Spinal cord (tissue), 10 donors: ENCODE results near the gene NEMP1. TPM values are rescaled to one million over a fixed set of nuclear protein-coding genes. Genes with fewer than 3 reads are reported as not detected.

Experiments
- DNase-seq, 6 donors: peaks; one replicate each; pipeline versions ENCODE4 v3.0.0 to v3.0.0-alpha.2; 2013 to 2015; ENCODE audit warnings: low spot score in 6 of 6, low read depth in 4 of 6
- H3K27ac ChIP-seq: one replicate; pipeline ENCODE4 v1.5.1; 2013; ENCODE audit warnings: low read depth, low read length, control low read depth
- H3K27me3 ChIP-seq: one replicate; pipeline ENCODE4 v1.6.1; 2013; ENCODE audit warnings: low read length; ENCODE audit not compliant: control insufficient read depth, insufficient read depth
- H3K36me3 ChIP-seq: one replicate; pipeline ENCODE4 v1.6.1; 2013; ENCODE audit warnings: low read length; ENCODE audit not compliant: control insufficient read depth, insufficient read depth
- H3K4me1 ChIP-seq: one replicate; pipeline ENCODE4 v1.6.1; 2013; ENCODE audit warnings: low read length; ENCODE audit not compliant: control insufficient read depth, insufficient read depth
- H3K4me3 ChIP-seq: one replicate; pipeline ENCODE4 v1.5.1; 2013; ENCODE audit warnings: low read depth, low read length, control low read depth
- H3K9me3 ChIP-seq: one replicate; pipeline ENCODE4 v1.6.1; 2013; ENCODE audit warnings: low read length; ENCODE audit not compliant: control insufficient read depth, insufficient read depth
- WGBS: methylation state at CpG from one replicate; pipeline ENCODE4 v1.1.5; 2013; ENCODE audit warnings: missing lambda C conversion rate; ENCODE audit not compliant: insufficient coverage; 5-methylcytosine and 5-hydroxymethylcytosine counted together
- polyA plus RNA-seq, 2 donors: library from polyadenylated mRNA; unstranded; fragments of 120-200 nt; gene quantifications; one replicate each; pipeline ENCODE4 v1.2.1, GENCODE V29; 2013; ENCODE audit not compliant: insufficient read length in 2 of 2
- total RNA-seq, 2 donors: library from RNA; depleted of rRNA in 1 of 2; stranded (reverse); fragments of 120-200 nt in 1 of 2; fragments of >200 nt in 1 of 2; gene quantifications; one replicate each; pipeline versions ENCODE4 v1.2.3 to v1.2.4, GENCODE V29; 2013 to 2014
- donor health status: healthy.

The NEMP1 gene
- total and polyA plus RNA-seq, 4 donors = 13.2 to 17.3 (median 13.6) TPM

DNA sequence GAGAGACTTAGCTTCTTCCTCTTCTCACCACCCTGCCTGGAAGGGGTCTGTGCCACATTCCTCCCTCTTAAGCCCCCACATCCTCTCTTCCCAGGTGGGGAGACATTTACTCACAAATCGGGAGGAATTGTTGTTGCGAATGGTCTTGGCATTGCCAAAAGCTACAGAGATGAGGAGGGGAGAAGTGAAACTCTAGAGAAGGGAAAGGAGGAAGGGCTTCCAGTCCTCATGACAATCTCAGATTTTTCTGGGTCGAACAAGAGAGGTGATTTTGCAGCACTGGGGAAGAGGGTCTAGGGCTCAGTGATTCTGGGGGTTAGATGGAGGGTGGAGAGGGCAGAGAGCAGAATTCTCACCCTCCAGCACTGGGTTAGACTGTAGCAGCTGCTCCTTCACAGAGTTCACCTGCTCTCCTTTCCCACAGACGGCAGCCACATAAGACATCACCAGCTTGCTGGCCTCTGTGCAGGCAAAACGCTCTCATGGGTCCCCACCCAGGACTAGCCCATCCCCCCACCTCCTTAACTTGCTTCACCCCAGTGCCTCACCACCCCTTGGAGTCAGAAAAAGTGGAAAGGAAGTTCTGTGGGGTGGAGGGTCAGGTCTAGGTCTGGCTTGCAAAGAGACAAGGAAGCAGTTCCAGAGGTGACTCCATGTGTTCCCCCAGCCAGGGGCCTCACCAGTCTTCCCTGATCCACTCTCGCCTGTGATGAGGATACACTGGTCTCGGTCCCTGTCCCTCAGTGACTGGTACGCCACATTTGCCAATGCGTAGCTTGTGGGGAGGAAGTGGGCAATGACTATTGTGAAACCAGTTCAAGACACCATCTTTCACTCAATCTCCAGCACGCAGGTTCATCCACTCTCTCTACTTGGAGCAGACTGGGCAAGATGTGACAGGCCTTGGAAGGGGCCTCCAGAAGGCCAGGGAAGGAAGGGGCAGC lies 31.4 kb downstream of the NEMP1 start:
- H3K4me1 ChIP-seq = no peaks in the 10 kb centered on the region
- WGBS = 81% methylated on average over 4 of the region's 10 CpGs
- no peak overlapping the region for H3K4me3 ChIP-seq
- H3K9me3 ChIP-seq = no peaks in the 10 kb centered on the region
- H3K36me3 ChIP-seq = no peaks in the 10 kb centered on the region
- no peak overlapping the region for H3K27ac ChIP-seq
- DNase-seq = no peak
- no peaks in the 10 kb centered on the region for H3K27me3 ChIP-seq

DNA sequence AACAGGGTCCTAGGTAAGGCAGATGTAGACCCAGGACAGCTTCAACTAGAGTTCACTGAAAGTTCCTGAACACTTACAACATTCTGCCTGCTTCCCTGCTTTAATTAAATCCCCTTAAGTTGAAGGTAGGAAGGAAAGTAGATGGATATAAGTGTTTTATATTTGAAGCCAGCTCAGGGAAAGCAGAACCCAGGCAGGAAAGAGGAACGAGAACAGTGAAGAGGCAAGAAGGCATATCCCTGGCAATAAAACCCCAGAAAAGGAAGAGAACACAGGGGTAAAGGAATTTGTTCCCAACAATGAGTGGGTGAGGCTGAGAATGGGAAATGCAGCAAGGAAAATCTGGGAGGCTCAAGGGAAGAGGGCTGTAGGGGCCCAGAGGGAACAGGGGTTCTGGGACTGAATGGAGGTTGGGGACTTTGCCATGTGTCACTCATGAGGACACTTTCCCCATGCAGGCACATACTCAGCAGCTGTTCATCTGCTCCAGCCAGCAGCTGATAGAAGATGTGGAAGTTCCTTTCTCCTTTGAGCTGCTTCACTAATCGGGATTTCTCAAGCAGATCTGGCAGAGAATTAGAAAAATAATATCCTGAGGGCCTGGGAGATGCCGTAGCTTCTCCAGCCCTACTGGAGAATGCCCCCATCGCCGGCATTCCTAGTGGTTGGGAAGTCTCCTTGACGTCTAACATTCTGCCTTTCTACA lies 32.4 kb downstream of the NEMP1 start:
- WGBS = 77% methylated on average over 2 of the region's 6 CpGs
- H3K9me3 ChIP-seq = no peaks in the 10 kb centered on the region
- no peaks in the 10 kb centered on the region for H3K27me3 ChIP-seq
- H3K27ac ChIP-seq = no peak overlapping the region
- H3K4me1 ChIP-seq = no peaks in the 10 kb centered on the region
- H3K4me3 ChIP-seq = no peak overlapping the region
- DNase-seq = no peak
- no peaks in the 10 kb centered on the region for H3K36me3 ChIP-seq

DNA sequence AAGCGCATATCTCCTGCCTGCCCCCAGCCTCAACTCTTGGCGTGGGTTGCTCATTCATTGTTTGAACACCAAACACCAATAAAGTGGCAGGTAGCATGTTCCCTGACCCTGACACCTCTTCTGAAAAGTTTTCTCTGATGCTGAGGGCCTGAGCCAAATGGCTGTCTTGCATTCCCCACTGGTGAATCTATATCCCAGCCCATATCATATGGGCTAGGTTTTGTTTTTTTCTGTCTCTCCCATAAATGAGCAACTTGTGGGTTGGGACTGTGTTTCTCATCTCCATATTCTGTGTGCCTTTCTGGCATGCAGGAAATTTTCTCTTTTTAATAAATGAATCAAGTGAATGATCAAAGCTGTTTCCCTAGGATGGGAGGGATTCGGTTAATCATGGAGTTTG lies 33.7 kb downstream of the NEMP1 start:
- 93% methylated on average over 3 of the region's 3 CpGs for WGBS
- Histone ChIP-seq H3K4me1 (no peaks in the 10 kb centered on the region), H3K27ac (no peak overlapping the region), H3K4me3 (no peak overlapping the region), H3K9me3 (no peaks in the 10 kb centered on the region), H3K27me3 (no peaks in the 10 kb centered on the region), H3K36me3 (no peaks in the 10 kb centered on the region)
- DNase-seq = no peak

DNA sequence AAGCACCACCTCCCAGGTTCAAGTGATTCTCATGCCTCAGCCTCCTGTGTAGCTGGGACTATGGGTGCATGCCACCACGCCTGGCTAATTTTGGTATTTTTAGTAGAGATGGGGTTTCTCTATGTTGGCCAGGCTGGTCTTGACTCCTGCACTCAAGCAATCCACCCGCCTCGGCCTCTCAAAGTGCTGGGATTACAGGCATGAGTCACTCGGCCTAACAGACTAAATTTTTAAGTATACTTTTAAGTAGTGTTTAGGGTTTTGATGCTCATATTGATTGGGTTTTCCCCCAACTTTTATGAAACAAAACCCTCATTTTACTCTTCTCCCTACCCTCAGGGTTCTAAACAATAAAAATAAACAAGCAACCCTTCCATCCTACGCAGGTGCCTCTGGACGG lies 34.1 kb downstream of the NEMP1 start:
- no peaks in the 10 kb centered on the region for H3K9me3 ChIP-seq
- H3K27ac ChIP-seq = no peak overlapping the region
- no peaks in the 10 kb centered on the region for H3K36me3 ChIP-seq
- H3K4me1 ChIP-seq = no peaks in the 10 kb centered on the region
- no peak for DNase-seq
- no peaks in the 10 kb centered on the region for H3K27me3 ChIP-seq
- 84% methylated on average over 3 of the region's 6 CpGs for WGBS
- H3K4me3 ChIP-seq = no peak overlapping the region

DNA sequence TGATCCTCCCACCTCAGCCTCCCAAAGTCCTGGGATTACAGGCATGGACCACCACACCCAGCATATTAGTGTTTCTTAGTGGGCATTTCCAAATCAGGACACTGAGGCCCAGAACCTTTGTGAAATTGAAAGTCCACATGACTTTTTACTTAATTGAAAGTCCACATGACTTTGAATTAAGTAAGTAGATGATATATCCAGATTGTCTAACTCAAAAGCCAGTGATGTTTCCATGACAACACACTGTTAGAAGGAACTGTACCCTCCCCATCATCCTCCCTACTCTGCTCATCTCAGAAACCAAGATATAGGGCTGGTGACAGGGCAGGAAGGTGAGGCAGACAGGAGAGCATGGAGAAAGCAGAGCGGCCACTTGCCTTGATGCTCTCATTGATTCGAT lies 35.9 kb downstream of the NEMP1 start:
- Histone ChIP-seq H3K4me1 (no peaks in the 10 kb centered on the region), H3K27me3 (no peaks in the 10 kb centered on the region), H3K4me3 (no peak overlapping the region), H3K9me3 (no peaks in the 10 kb centered on the region), H3K36me3 (no peaks in the 10 kb centered on the region), H3K27ac (no peak overlapping the region)
- 95% methylated on average over 2 of the region's 2 CpGs for WGBS
- no peak for DNase-seq

DNA sequence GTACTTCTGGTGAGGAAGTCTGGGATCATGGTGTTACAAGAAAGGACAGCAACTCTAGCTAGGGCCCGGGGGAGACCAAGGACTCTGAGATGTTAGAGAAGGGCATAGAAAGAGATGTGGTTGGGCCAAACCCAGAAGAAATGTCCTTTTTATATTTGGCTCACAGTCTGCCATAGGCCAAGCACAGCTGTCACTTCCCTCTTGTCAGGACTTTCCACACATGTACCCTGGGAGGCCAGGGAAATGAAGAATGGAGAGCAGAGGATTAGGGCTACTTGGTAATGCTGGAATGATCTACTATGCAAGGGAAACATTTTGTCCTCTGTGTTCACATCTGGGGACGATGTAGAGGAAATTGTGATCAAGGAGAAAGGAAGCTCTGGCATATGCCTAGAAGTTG lies 37.8 kb downstream of the NEMP1 start:
- Histone ChIP-seq H3K27ac (no peak overlapping the region), H3K4me1 (no peaks in the 10 kb centered on the region), H3K9me3 (no peaks in the 10 kb centered on the region), H3K36me3 (no peaks in the 10 kb centered on the region), H3K27me3 (no peaks in the 10 kb centered on the region), H3K4me3 (no peak overlapping the region)
- no CpG with 5 or more reads among the region's 2 CpGs for WGBS
- no peak for DNase-seq

DNA sequence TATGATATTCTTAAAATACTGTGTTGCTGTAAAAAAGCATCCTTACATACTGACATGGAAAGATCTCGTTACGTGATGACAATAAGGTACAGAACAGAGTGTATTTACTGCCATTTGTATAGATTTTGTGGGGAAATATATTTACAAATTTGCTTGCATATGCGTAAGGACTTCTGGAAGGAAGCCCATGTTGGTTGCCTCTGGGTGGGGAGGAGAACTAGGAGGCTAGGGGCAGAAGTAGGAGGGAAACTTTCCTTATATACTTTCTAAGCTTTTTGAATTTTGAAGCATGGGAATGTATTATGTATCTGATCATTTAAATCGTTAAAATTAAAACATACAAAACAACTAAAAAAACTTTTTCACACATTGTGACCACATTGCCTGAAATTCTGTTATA lies 38.4 kb downstream of the NEMP1 start:
- H3K9me3 ChIP-seq = no peaks in the 10 kb centered on the region
- 90% methylated on average over 2 of the region's 4 CpGs for WGBS

DNA sequence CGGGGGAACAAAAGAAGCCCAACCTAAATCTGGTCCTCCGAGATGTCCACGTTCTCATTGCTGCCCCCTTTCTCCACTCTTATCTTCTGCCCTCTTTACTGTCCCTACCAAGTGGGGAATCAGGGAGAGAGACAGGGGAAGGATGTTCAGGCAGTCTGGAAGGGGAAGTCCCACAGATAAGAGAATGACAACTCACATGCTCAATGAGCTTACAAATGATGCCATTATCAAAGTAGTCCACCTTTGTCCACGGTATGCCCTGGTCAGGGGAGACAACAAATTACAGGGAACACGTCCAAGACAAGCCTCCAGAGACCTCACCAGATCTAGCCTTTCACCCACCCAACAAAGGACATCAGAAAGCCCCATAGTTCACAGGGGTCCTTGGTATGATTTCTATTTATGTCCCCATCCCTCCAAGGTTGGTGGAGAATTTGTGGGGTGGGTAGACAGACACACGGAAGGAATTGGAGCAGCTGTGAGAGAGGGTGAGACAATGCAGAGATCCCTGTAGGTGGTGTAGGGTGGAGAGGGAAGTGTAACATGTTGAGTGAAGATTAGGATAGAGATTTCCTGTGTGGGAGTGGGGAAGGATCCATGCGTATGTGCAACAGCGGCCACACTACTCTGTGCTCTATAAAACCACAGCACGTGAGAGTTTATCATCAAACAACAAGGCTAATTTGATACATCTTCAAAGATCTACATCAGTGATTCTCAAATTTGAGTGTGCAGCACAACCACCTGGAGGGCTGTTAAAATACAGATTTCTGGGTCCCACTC lies 39.4 kb downstream of the NEMP1 start:
- WGBS = 85% methylated on average over 3 of the region's 9 CpGs

More for the DNA sequence above, 38.4 kb downstream of the NEMP1 start:
- Histone ChIP-seq H3K27me3 (no peaks in the 10 kb centered on the region), H3K4me3 (no peak overlapping the region), H3K27ac (no peak overlapping the region), H3K4me1 (no peaks in the 10 kb centered on the region), H3K36me3 (no peaks in the 10 kb centered on the region)
- DNase-seq = no peak

DNA sequence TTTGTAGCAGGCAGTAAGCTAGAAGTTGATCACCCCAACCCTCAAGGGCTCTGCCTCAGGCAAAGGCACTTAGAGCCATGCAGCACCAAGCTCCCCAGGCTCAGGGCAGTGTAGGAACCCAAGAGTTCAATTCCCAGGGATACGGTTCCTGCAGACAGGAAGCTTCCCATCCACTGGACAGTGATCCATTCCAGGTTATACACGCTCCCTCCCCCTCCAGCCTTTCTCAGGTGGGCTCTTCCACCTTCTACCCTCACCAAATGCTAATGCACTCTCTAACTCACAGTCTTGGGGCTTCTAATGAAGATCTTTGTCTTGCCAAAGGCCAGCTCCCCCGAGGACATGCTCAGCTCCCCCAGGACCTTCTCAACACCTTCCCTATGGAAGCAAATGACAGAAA lies 41.3 kb downstream of the NEMP1 start:
- Histone ChIP-seq H3K4me3 (no peak overlapping the region), H3K27me3 (no peaks in the 10 kb centered on the region), H3K4me1 (no peaks in the 10 kb centered on the region), H3K9me3 (no peaks in the 10 kb centered on the region), H3K36me3 (no peaks in the 10 kb centered on the region), H3K27ac (no peak overlapping the region)
- DNase-seq = no peak
- 58% methylated on average over 2 of the region's 3 CpGs for WGBS

More for the DNA sequence above, 39.4 kb downstream of the NEMP1 start:
- no peak overlapping the region for H3K27ac ChIP-seq
- H3K9me3 ChIP-seq = no peaks in the 10 kb centered on the region
- H3K36me3 ChIP-seq = no peaks in the 10 kb centered on the region
- H3K4me3 ChIP-seq = no peak overlapping the region
- H3K27me3 ChIP-seq = no peaks in the 10 kb centered on the region
- DNase-seq = no peak
- H3K4me1 ChIP-seq = no peaks in the 10 kb centered on the region
